ENCODE measurements around the gene ERI3. TPM values are rescaled to one million over a fixed set of nuclear protein-coding genes. Genes with fewer than 3 reads are reported as not detected.

ERI3 gene
- total and polyA plus RNA-seq, 2 experiments from 2014 or later = 59.4 to 93.2 TPM

GRCh38 chr1:44336668-44337067 lies 18.4 kb downstream of the ERI3 start:
- DNase-seq (ENCODE audit: low spot score) = no peak
- H3K4me2 ChIP-seq = no peak overlapping the region

DNA sequence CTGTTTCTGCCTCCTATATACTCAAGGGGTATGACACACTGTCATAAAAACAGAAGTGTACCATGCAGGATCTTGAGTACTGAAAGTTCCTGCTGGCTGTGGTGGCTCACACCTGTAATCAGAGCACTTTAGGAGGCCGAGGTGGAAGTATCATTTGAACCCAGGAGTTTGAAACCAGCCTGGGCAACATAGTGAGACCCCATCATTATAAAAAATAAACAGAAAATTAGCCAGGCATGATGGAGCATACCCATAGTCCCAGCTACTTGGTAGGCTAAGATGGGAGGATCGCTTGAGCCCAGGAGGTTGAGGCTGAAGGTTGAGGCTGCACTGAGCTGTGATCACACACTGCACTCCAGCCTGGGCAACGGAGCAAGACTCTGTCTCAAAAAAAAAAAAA lies 20.1 kb downstream of the ERI3 start:
- 98% methylated on average over 3 of the region's 3 CpGs for WGBS (ENCODE audit: low lambda C conversion rate, missing lambda C conversion rate)
- no peak overlapping the region for H3K27ac ChIP-seq
- no peaks in the 10 kb centered on the region for H3K4me1 ChIP-seq (ENCODE audit: insufficient read depth)
- H3K4me3 ChIP-seq = no peak overlapping the region
- H3K27me3 ChIP-seq = no peaks in the 10 kb centered on the region
- no peaks in the 10 kb centered on the region for H4K20me1 ChIP-seq (ENCODE audit: insufficient read depth, poor library complexity, severe bottlenecking)
- H3K79me2 ChIP-seq = peaks cover 15% of the 10 kb centered on the region
- no peaks in the 10 kb centered on the region for H3K36me3 ChIP-seq (replicated peaks; ENCODE audit: insufficient read depth, low read depth)
- no peaks in the 10 kb centered on the region for H3K9me3 ChIP-seq (ENCODE audit: low read depth)
- TF ChIP-seq EZH2phosphoT487 (IDR thresholded peaks at IDR 0.05; ENCODE audit: low read depth, severe bottlenecking, unreplicated experiment) (no peak), EZH2 (IDR thresholded peaks at IDR 0.05; ENCODE audit: borderline replicate concordance) (no peak)
- TF ChIP-seq, protein P1, sequence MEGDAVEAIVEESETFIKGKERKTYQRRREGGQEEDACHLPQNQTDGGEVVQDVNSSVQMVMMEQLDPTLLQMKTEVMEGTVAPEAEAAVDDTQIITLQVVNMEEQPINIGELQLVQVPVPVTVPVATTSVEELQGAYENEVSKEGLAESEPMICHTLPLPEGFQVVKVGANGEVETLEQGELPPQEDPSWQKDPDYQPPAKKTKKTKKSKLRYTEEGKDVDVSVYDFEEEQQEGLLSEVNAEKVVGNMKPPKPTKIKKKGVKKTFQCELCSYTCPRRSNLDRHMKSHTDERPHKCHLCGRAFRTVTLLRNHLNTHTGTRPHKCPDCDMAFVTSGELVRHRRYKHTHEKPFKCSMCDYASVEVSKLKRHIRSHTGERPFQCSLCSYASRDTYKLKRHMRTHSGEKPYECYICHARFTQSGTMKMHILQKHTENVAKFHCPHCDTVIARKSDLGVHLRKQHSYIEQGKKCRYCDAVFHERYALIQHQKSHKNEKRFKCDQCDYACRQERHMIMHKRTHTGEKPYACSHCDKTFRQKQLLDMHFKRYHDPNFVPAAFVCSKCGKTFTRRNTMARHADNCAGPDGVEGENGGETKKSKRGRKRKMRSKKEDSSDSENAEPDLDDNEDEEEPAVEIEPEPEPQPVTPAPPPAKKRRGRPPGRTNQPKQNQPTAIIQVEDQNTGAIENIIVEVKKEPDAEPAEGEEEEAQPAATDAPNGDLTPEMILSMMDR (IDR thresholded peaks at IDR 0.05; ENCODE audit: poor library complexity) = no peak
- no peak overlapping the region for H3K4me2 ChIP-seq
- no peak for DNase-seq (ENCODE audit: low spot score)
- H2AFZ ChIP-seq = no peak overlapping the region
- H3K9me2 ChIP-seq (replicated peaks; ENCODE audit: insufficient read depth) = no peaks in the 10 kb centered on the region

More at GRCh38 chr1:44336668-44337067, 18.4 kb downstream of the ERI3 start:
- no peaks in the 10 kb centered on the region for H4K20me1 ChIP-seq (ENCODE audit: insufficient read depth, poor library complexity, severe bottlenecking)
- H3K9me3 ChIP-seq (ENCODE audit: low read depth) = no peaks in the 10 kb centered on the region
- 48% methylated on average over 3 of the region's 3 CpGs for WGBS (ENCODE audit: low lambda C conversion rate, missing lambda C conversion rate)
- H3K27ac ChIP-seq = no peak overlapping the region
- TF ChIP-seq EZH2phosphoT487 (IDR thresholded peaks at IDR 0.05; ENCODE audit: low read depth, severe bottlenecking, unreplicated experiment) (no peak), EZH2 (IDR thresholded peaks at IDR 0.05; ENCODE audit: borderline replicate concordance) (no peak)
- TF ChIP-seq, protein P1 (IDR thresholded peaks at IDR 0.05; ENCODE audit: poor library complexity) = no peak
- no peaks in the 10 kb centered on the region for H3K9me2 ChIP-seq (replicated peaks; ENCODE audit: insufficient read depth)
- H2AFZ ChIP-seq = no peak overlapping the region
- H3K79me2 ChIP-seq = peaks cover 17% of the 10 kb centered on the region
- H3K36me3 ChIP-seq (replicated peaks; ENCODE audit: insufficient read depth, low read depth) = no peaks in the 10 kb centered on the region
- H3K4me3 ChIP-seq = no peak overlapping the region
- no peaks in the 10 kb centered on the region for H3K27me3 ChIP-seq
- no peaks in the 10 kb centered on the region for H3K4me1 ChIP-seq (ENCODE audit: insufficient read depth)

DNA sequence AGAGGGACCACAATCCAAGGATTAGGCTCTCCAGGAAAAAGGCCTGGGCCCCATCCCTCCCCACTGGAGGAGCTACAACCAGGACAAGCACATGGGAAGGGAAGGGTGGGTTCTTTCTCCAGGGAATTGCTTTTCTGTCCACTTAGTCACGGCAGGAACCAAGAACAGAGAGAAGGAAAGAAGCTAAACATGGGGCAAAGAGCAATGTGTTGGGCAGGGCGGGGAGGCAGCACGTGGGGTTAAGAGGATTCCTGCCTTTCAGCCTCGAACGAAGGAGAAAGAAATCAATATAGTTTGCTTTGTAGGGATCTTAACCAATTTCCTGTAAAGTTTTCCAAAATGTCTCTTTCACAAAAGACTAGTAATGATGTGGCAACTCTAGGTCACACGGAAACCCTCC lies 21.7 kb downstream of the ERI3 start:
- Histone ChIP-seq H3K27me3 (no peaks in the 10 kb centered on the region), H3K79me2 (peaks cover 13% of the 10 kb centered on the region), H4K20me1 (ENCODE audit: insufficient read depth, poor library complexity, severe bottlenecking) (no peaks in the 10 kb centered on the region), H3K4me2 (no peak overlapping the region), H3K4me3 (no peak overlapping the region), H3K4me1 (ENCODE audit: insufficient read depth) (peaks cover 6% of the 10 kb centered on the region), H3K27ac (no peak overlapping the region), H3K9me2 (replicated peaks; ENCODE audit: insufficient read depth) (no peaks in the 10 kb centered on the region), H3K36me3 (replicated peaks; ENCODE audit: insufficient read depth, low read depth) (no peaks in the 10 kb centered on the region), H2AFZ (no peak overlapping the region), H3K9me3 (ENCODE audit: low read depth) (no peaks in the 10 kb centered on the region)
- TF ChIP-seq EZH2 (IDR thresholded peaks at IDR 0.05; ENCODE audit: borderline replicate concordance) = no peak
- TF ChIP-seq, protein P1 (IDR thresholded peaks at IDR 0.05; ENCODE audit: poor library complexity) = no peak
- TF ChIP-seq EZH2phosphoT487 (IDR thresholded peaks at IDR 0.05; ENCODE audit: low read depth, severe bottlenecking, unreplicated experiment) = no peak
- WGBS (ENCODE audit: low lambda C conversion rate, missing lambda C conversion rate) = 71% methylated on average over 6 of the region's 6 CpGs
- no peak for DNase-seq (ENCODE audit: low spot score)

- TF ChIP-seq EZH2phosphoT487 (IDR thresholded peaks at IDR 0.05; ENCODE audit: low read depth, severe bottlenecking, unreplicated experiment) = no peak
- TF ChIP-seq, protein P1 (IDR thresholded peaks at IDR 0.05; ENCODE audit: poor library complexity) = no peak
- TF ChIP-seq EZH2 (IDR thresholded peaks at IDR 0.05; ENCODE audit: borderline replicate concordance) = no peak
- Histone ChIP-seq H2AFZ (no peak overlapping the region), H3K4me1 (ENCODE audit: insufficient read depth) (peaks cover 15% of the 10 kb centered on the region), H3K9me3 (ENCODE audit: low read depth) (no peaks in the 10 kb centered on the region), H3K36me3 (replicated peaks; ENCODE audit: insufficient read depth, low read depth) (no peaks in the 10 kb centered on the region), H3K4me3 (no peak overlapping the region), H3K27ac (no peak overlapping the region), H4K20me1 (ENCODE audit: insufficient read depth, poor library complexity, severe bottlenecking) (no peaks in the 10 kb centered on the region), H3K9me2 (replicated peaks; ENCODE audit: insufficient read depth) (no peaks in the 10 kb centered on the region), H3K4me2 (no peak overlapping the region), H3K27me3 (no peaks in the 10 kb centered on the region), H3K79me2 (peaks cover 13% of the 10 kb centered on the region)
- DNase-seq (ENCODE audit: low spot score) = no peak
- 96% methylated on average over 9 of the region's 9 CpGs for WGBS (ENCODE audit: low lambda C conversion rate, missing lambda C conversion rate)
Measured at GRCh38 chr1:44332505-44332904, 22.6 kb downstream of the ERI3 start.
